Naive thymus-derived CD4-positive, alpha-beta T cell (primary cell): Measurements from ENCODE around the gene TSKU. TPM values are rescaled to one million over a fixed set of nuclear protein-coding genes. Genes with fewer than 3 reads are reported as not detected.

Experiments used
- ATAC-seq: fragments of 150-1000 bp; cut with Tn5 transposase; 2 replicates; pipeline ENCODE4 v1.10.0; 2021; ENCODE audit warnings: mild to moderate bottlenecking, moderate library complexity
- CTCF ChIA-PET: fragments of 350-600 bp; sonication (Branson Sonifier 250); formaldehyde crosslinking; loops from one replicate; lab custom pipeline; 2021; ENCODE audit warnings: antibody characterized with exemption; lab: Charles Lee
- POLR2A ChIA-PET: fragments of 350-600 bp; sonication (Branson Sonifier 250); formaldehyde crosslinking; loops from one replicate; lab custom pipeline; 2021; ENCODE audit warnings: antibody characterized with exemption, inconsistent platforms; lab: Charles Lee
- DNase-seq, 9 donors: peaks; one replicate each; pipeline versions ENCODE4 v3.0.0 to v3.0.0-alpha.2; 2020 to 2022; ENCODE audit warnings: mixed read lengths in 1 of 9
- H3K27ac ChIP-seq: one replicate; pipeline ENCODE4 v1.7.0; 2013; ENCODE audit warnings: mild to moderate bottlenecking, low read depth, low read length, moderate library complexity
- H3K27me3 ChIP-seq, 2 donors: one replicate each; pipeline ENCODE4 v1.7.0; 2013; ENCODE audit warnings: low read length in 2 of 2, mild to moderate bottlenecking in 2 of 2, moderate library complexity in 2 of 2; ENCODE audit not compliant: control insufficient read depth in 2 of 2, insufficient read depth in 2 of 2
- H3K36me3 ChIP-seq, 3 experiments: 1 replicate in 2 of 3; 2 replicates in 1 of 3; pipeline ENCODE4 v1.7.0; 2013; ENCODE audit warnings: low read length in 3 of 3, mild to moderate bottlenecking in 3 of 3, moderate library complexity in 1 of 3; ENCODE audit not compliant: insufficient read depth in 3 of 3, control insufficient read depth in 2 of 3
- H3K4me1 ChIP-seq, 2 donors: one replicate each; pipeline ENCODE4 v1.7.0; 2013; ENCODE audit warnings: low read length in 2 of 2, mild to moderate bottlenecking in 2 of 2, moderate library complexity in 1 of 2; ENCODE audit not compliant: control insufficient read depth in 2 of 2, insufficient read depth in 2 of 2
- H3K4me3 ChIP-seq: 2 replicates; pipeline ENCODE4 v1.7.0; 2013; ENCODE audit warnings: mild to moderate bottlenecking, low read length
- H3K9me3 ChIP-seq, 3 experiments: 1 replicate in 2 of 3; 2 replicates in 1 of 3; pipeline ENCODE4 v1.7.0; 2013; ENCODE audit warnings: low read length in 3 of 3; ENCODE audit not compliant: control insufficient read depth in 2 of 3
- H3K27ac Mint-ChIP-seq, 9 donors: one replicate each; pipeline ENCODE4 v1.8.0; 2020 to 2022; ENCODE audit warnings: mixed read lengths in 9 of 9, mild to moderate bottlenecking in 8 of 9, moderate library complexity in 5 of 9, inconsistent platforms in 2 of 9
- H3K27me3 Mint-ChIP-seq, 5 donors: one replicate each; pipeline ENCODE4 v1.8.0; 2021 to 2022; ENCODE audit warnings: mixed read lengths in 5 of 5, mild to moderate bottlenecking in 1 of 5
- H3K36me3 Mint-ChIP-seq, 5 donors: one replicate each; pipeline ENCODE4 v1.8.0; 2020 to 2022; ENCODE audit warnings: mixed read lengths in 5 of 5, mild to moderate bottlenecking in 3 of 5, inconsistent platforms in 1 of 5
- H3K4me1 Mint-ChIP-seq, 7 donors: one replicate each; pipeline ENCODE4 v1.8.0; 2020 to 2022; ENCODE audit warnings: mixed read lengths in 7 of 7, mild to moderate bottlenecking in 3 of 7, inconsistent platforms in 1 of 7
- H3K4me3 Mint-ChIP-seq, 10 donors: one replicate each; pipeline ENCODE4 v1.8.0; 2020 to 2022; ENCODE audit warnings: mild to moderate bottlenecking in 10 of 10, mixed read lengths in 10 of 10, moderate library complexity in 6 of 10, inconsistent platforms in 2 of 10
- H3K9me3 Mint-ChIP-seq, 11 donors: one replicate each; pipeline ENCODE4 v1.8.0; 2020 to 2022; ENCODE audit warnings: mixed read lengths in 11 of 11, mild to moderate bottlenecking in 4 of 11, inconsistent platforms in 1 of 11, moderate library complexity in 1 of 11
- intact Hi-C, 2 donors: fragments of 100-400 bp; cut with micrococcal nuclease; formaldehyde crosslinking; loops; one replicate each; pipeline ENCODE4 v1.15.1; 2023
- polyA plus RNA-seq, 2 donors: library from polyadenylated mRNA; unstranded; fragments of 300-500 nt; fragmentation: Illumina TruSeq; gene quantifications; one replicate each; pipeline ENCODE4 v1.2.3, GENCODE V29; 2021
- total RNA-seq, 6 experiments: library from RNA in 5 of 6; stranded (reverse) in 5 of 6; gene quantifications; 1 replicate in 5 of 6; 2 replicates in 1 of 6; pipeline ENCODE4 v1.2.3 and lab custom pipeline; 2021 to 2026

TSKU gene
- total and polyA plus RNA-seq, 7 experiments from 2014 or later = 0.13 to 1.5 TPM; not detected in 5

- Mint-ChIP-seq H3K9me3 (no peaks in the 10 kb centered on the region), H3K4me3 (no peak overlapping the region), H3K36me3 (no peaks in the 10 kb centered on the region), H3K27me3 (peaks cover 0 to 10% (median 4%) of the 10 kb centered on the region in 5 donors), H3K27ac (no peak overlapping the region), H3K4me1 (peaks cover 0 to 3% (median 0%) of the 10 kb centered on the region in 7 donors)
- no peak overlapping the region for H3K4me3 ChIP-seq
- H3K36me3 ChIP-seq = no peaks in the 10 kb centered on the region
- DNase-seq (no peak), ATAC-seq (no peak)
- intact Hi-C loops = no loop called here
- no peaks in the 10 kb centered on the region for H3K9me3 ChIP-seq
- no peaks in the 10 kb centered on the region for H3K4me1 ChIP-seq
- ChIA-PET CTCF (no interaction called here), POLR2A (no interaction called here)
- no peak overlapping the region for H3K27ac ChIP-seq
- no peaks in the 10 kb centered on the region for H3K27me3 ChIP-seq
These were observed 38.1 kb upstream of the TSKU start for GRCh38 chr11:76745044-76745376.

DNA sequence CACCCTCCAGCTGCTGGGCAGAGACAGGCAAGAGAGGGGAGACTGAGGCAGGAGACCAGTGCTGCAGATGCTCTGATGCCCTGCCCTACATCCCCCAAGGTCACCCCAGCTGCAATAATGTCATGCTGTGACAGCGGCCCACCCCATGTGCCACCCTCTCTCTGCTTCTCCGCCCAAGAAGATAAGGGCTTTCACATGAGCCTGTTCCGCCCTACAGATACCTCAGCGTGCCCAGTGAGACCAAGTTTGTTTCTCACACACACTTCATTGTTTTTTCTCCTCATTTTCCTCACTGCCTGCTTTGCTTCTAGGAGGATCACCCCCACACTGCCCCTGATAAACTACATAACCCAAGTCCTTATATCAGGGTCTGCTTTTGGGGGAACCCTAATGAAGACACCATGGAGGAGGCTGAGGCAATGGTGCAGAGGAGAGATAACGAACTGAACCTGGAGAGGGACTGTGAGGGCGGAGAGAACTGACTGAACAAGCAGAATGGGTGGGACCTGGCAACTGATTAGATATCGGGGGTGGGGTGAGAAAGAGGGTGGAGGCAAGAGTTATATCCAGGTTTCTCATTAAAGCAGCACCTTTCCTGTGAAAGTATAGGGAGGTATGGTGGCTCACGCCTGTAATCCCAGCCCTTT lies 37.5 kb upstream of the TSKU start:
- Mint-ChIP-seq H3K4me1 (peaks cover 0 to 2% (median 0%) of the 10 kb centered on the region in 7 donors), H3K27ac (no peak overlapping the region), H3K9me3 (no peaks in the 10 kb centered on the region), H3K36me3 (no peaks in the 10 kb centered on the region), H3K4me3 (no peak overlapping the region), H3K27me3 (peaks cover 0 to 10% (median 4%) of the 10 kb centered on the region in 5 donors)
- Histone ChIP-seq H3K27ac (no peak overlapping the region), H3K4me1 (no peaks in the 10 kb centered on the region), H3K36me3 (no peaks in the 10 kb centered on the region), H3K27me3 (no peaks in the 10 kb centered on the region), H3K9me3 (no peaks in the 10 kb centered on the region), H3K4me3 (no peak overlapping the region)
- intact Hi-C loops = no loop called here
- ChIA-PET POLR2A (no interaction called here), CTCF (no interaction called here)
- DNase-seq (no peak), ATAC-seq (no peak)

DNA sequence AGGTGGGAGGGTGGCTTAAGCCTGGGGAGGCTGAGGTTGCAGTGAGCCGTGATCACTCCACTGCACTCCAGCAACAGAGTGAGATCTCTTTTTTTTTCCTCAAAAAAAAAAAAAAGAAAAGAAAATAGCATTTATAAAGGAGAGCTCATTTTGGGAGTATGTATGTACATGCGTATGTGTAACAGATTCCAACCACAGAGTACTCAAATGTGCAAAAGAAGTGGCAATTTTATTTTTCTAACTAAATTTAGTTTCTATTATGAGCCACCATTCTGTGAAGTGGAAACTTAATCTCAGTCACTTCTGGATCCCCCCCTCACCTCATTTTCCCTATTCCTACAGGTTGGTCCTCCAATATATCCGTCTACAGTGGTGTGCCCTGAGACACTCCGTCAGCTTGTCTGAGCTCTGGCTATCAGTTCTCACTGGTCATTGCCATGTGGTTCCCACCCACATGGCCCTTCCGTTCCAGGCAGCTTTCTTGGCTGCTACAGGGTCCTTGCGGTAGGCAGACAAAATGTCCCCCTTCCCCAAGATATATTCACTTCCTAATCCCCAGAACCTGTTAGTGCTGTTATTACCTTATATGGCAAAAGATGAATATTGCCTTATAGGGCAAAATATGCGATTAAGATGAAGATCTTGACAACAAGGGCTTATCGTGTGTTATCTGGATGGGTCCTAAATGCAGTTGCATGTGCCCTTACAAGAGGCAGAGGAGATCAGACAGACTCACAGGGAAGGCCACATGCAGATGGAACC lies 35.8 kb upstream of the TSKU start:
- Histone ChIP-seq H3K27ac (no peak overlapping the region), H3K27me3 (no peaks in the 10 kb centered on the region), H3K4me3 (no peak overlapping the region), H3K9me3 (no peaks in the 10 kb centered on the region), H3K4me1 (no peaks in the 10 kb centered on the region), H3K36me3 (no peaks in the 10 kb centered on the region)
- no peak for ATAC-seq
- ChIA-PET POLR2A (no interaction called here), CTCF (interaction anchor here (0.6 kb wide), 1 partner anchor 54 kb away, joined by 3 read pairs; no protein-coding TSS in a partner anchor)
- DNase-seq = no peak
- Mint-ChIP-seq H3K4me3 (no peak overlapping the region), H3K9me3 (no peaks in the 10 kb centered on the region), H3K27me3 (peaks cover 0 to 6% (median 4%) of the 10 kb centered on the region in 5 donors), H3K4me1 (peaks cover 0 to 1% (median 0%) of the 10 kb centered on the region in 7 donors), H3K36me3 (no peaks in the 10 kb centered on the region), H3K27ac (peak overlapping the region in 2 of 9 donors; percentile 63 to 77)
- intact Hi-C loops = no loop called here

GRCh38 chr11:76747915-76748860 lies 35.0 kb upstream of the TSKU start:
- H3K27me3 Mint-ChIP-seq = peaks cover 0 to 10% (median 4%) of the 10 kb centered on the region in 5 donors
- H3K4me3 ChIP-seq = no peak overlapping the region
- ChIA-PET POLR2A (no interaction called here), CTCF (interaction anchor here (0.6 kb wide), 1 partner anchor 55 kb away, joined by 3 read pairs; no protein-coding TSS in a partner anchor)
- ATAC-seq (no peak), DNase-seq (no peak)
- no peaks in the 10 kb centered on the region for H3K27me3 ChIP-seq
- H3K4me1 ChIP-seq = no peaks in the 10 kb centered on the region
- no peak overlapping the region for H3K4me3 Mint-ChIP-seq
- no peak overlapping the region for H3K27ac Mint-ChIP-seq
- intact Hi-C loops = no loop called here
- H3K36me3 Mint-ChIP-seq = no peaks in the 10 kb centered on the region
- H3K9me3 Mint-ChIP-seq = no peaks in the 10 kb centered on the region
- no peak overlapping the region for H3K27ac ChIP-seq
- H3K9me3 ChIP-seq = no peaks in the 10 kb centered on the region
- peaks cover 0 to 4% (median 0%) of the 10 kb centered on the region in 7 donors for H3K4me1 Mint-ChIP-seq
- no peaks in the 10 kb centered on the region for H3K36me3 ChIP-seq

GRCh38 chr11:76748948-76749347 lies 34.2 kb upstream of the TSKU start:
- Histone ChIP-seq H3K9me3 (no peaks in the 10 kb centered on the region), H3K4me1 (no peaks in the 10 kb centered on the region), H3K4me3 (no peak overlapping the region), H3K27me3 (no peaks in the 10 kb centered on the region), H3K36me3 (no peaks in the 10 kb centered on the region), H3K27ac (no peak overlapping the region)
- CTCF ChIA-PET = no interaction called here
- ATAC-seq = no peak
- H3K27me3 Mint-ChIP-seq = peaks cover 0 to 10% (median 4%) of the 10 kb centered on the region in 5 donors
- peaks cover 0 to 4% (median 0%) of the 10 kb centered on the region in 7 donors for H3K4me1 Mint-ChIP-seq
- no peak overlapping the region for H3K27ac Mint-ChIP-seq
- no peaks in the 10 kb centered on the region for H3K9me3 Mint-ChIP-seq
- no peak overlapping the region for H3K4me3 Mint-ChIP-seq
- POLR2A ChIA-PET = no interaction called here
- intact Hi-C loops = no loop called here
- no peaks in the 10 kb centered on the region for H3K36me3 Mint-ChIP-seq
- no peak for DNase-seq

DNA sequence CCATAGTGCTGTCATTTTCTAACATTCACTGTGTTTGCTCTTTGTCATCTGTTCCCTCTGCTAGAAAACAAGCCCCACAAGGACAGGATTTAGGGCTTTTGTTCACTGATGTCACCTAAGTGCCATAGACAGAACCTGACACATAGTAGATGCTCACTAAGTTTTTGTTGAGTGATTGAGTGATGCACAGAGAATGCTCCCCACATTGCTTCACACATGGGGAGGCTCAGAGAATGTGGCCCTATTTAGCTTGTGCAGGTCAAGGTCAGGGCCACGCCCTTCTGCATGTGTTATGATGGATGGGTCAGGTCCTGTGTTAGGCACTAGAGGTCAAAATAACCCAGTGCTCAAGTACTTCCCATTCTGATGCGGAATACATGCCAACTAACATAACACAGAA lies 33.1 kb upstream of the TSKU start:
- no peak overlapping the region for H3K4me3 Mint-ChIP-seq
- H3K9me3 Mint-ChIP-seq = no peaks in the 10 kb centered on the region
- Histone ChIP-seq H3K36me3 (no peaks in the 10 kb centered on the region), H3K4me1 (no peaks in the 10 kb centered on the region), H3K27ac (no peak overlapping the region), H3K27me3 (no peaks in the 10 kb centered on the region), H3K4me3 (no peak overlapping the region), H3K9me3 (no peaks in the 10 kb centered on the region)
- ATAC-seq (no peak), DNase-seq (no peak)
- no peaks in the 10 kb centered on the region for H3K36me3 Mint-ChIP-seq
- H3K27me3 Mint-ChIP-seq = peaks cover 0 to 10% (median 4%) of the 10 kb centered on the region in 5 donors
- CTCF ChIA-PET = no interaction called here
- intact Hi-C loops = no loop called here
- H3K4me1 Mint-ChIP-seq = peaks cover 0 to 4% (median 0%) of the 10 kb centered on the region in 7 donors
- H3K27ac Mint-ChIP-seq = no peak overlapping the region
- POLR2A ChIA-PET = no interaction called here
